RWPE2 (cell line): ENCODE measurements around the gene BOC.

ENCODE experiments used
- ATAC-seq: fragments of 200-7000 bp; cut with Tn5 transposase; 3 replicates; pipeline ENCODE4 v1.9.1; 2021; ENCODE audit warnings: low read depth
- DNase-seq: peaks from one replicate; pipeline ENCODE4 v3.0.0-alpha.2; 2020; ENCODE audit warnings: low spot score
- H3K27ac ChIP-seq: fragments of 450-650 bp; 2 replicates; pipeline ENCODE4 v1.5.1; 2017; ENCODE audit warnings: mild to moderate bottlenecking; ENCODE audit not compliant: poor library complexity, severe bottlenecking
- H3K27me3 ChIP-seq: fragments of 250-450 bp; sonication (Bioruptor Pico); 2 replicates; pipeline ENCODE4 v1.5.1; 2021; ENCODE audit warnings: mild to moderate bottlenecking, moderate library complexity; ENCODE audit not compliant: insufficient read depth, poor library complexity, severe bottlenecking
- H3K36me3 ChIP-seq: fragments of 250-450 bp; sonication (Bioruptor Pico); 2 replicates; pipeline ENCODE4 v1.5.1; 2020; ENCODE audit warnings: low read depth, mild to moderate bottlenecking, moderate library complexity
- H3K4me1 ChIP-seq: fragments of 250-450 bp; sonication (Bioruptor Pico); 2 replicates; pipeline ENCODE4 v1.5.1; 2021; ENCODE audit warnings: mild to moderate bottlenecking, moderate library complexity; ENCODE audit not compliant: insufficient read depth, poor library complexity, severe bottlenecking
- H3K4me3 ChIP-seq: fragments of 250-450 bp; sonication (Bioruptor Pico); 2 replicates; pipeline ENCODE4 v1.5.1; 2021; ENCODE audit warnings: mild to moderate bottlenecking, moderate library complexity; ENCODE audit not compliant: severe bottlenecking
- H3K9me3 ChIP-seq: fragments of 250-450 bp; sonication (Bioruptor Pico); 2 replicates; pipeline ENCODE4 v1.5.1; 2021; ENCODE audit warnings: mild to moderate bottlenecking, moderate library complexity; ENCODE audit not compliant: severe bottlenecking
- TF ChIP-seq, protein P1 (sequence below): fragments of 450-650 bp; IDR thresholded peaks from one replicate; pipeline ENCODE4 v1.5.1; 2017; ENCODE audit warnings: mild to moderate bottlenecking, moderate library complexity; ENCODE audit not compliant: poor library complexity, severe bottlenecking

Gene BOC

DNA sequence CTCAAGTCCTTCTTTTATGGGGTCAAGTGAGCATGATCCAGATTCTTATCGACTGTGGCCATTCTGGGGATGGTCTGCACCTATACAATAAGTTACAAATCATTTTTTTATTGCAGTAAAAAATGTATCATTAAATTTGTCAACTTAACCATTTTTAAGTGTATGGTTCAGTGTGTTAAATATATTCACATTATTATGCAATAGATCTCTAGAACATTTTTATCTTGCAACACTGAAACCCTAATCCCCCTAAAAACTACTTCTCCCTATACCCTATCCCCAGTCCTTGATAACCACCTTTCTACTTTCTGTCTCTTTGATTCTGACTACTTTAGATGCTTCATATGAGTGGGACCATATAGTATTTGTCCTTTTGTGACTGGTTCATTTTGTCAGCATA lies 10.4 kb upstream of the BOC start:
- Histone ChIP-seq H3K4me1 (no peaks in the 10 kb centered on the region), H3K4me3 (no peak overlapping the region), H3K36me3 (no peaks in the 10 kb centered on the region), H3K9me3 (peaks cover 2% of the 10 kb centered on the region), H3K27me3 (no peaks in the 10 kb centered on the region), H3K27ac (no peak overlapping the region)
- DNase-seq, result no peak
- TF ChIP-seq, protein P1, sequence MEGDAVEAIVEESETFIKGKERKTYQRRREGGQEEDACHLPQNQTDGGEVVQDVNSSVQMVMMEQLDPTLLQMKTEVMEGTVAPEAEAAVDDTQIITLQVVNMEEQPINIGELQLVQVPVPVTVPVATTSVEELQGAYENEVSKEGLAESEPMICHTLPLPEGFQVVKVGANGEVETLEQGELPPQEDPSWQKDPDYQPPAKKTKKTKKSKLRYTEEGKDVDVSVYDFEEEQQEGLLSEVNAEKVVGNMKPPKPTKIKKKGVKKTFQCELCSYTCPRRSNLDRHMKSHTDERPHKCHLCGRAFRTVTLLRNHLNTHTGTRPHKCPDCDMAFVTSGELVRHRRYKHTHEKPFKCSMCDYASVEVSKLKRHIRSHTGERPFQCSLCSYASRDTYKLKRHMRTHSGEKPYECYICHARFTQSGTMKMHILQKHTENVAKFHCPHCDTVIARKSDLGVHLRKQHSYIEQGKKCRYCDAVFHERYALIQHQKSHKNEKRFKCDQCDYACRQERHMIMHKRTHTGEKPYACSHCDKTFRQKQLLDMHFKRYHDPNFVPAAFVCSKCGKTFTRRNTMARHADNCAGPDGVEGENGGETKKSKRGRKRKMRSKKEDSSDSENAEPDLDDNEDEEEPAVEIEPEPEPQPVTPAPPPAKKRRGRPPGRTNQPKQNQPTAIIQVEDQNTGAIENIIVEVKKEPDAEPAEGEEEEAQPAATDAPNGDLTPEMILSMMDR, result no peak
- ATAC-seq, result no peak

GRCh38 chr3:113204371-113204770 lies 7.0 kb upstream of the BOC start:
- ATAC-seq, result no peak
- Histone ChIP-seq H3K27me3 (no peaks in the 10 kb centered on the region), H3K4me3 (no peak overlapping the region), H3K9me3 (no peaks in the 10 kb centered on the region), H3K4me1 (no peaks in the 10 kb centered on the region), H3K36me3 (no peaks in the 10 kb centered on the region), H3K27ac (no peak overlapping the region)
- TF ChIP-seq, protein P1, result no peak
- DNase-seq, result no peak

DNA sequence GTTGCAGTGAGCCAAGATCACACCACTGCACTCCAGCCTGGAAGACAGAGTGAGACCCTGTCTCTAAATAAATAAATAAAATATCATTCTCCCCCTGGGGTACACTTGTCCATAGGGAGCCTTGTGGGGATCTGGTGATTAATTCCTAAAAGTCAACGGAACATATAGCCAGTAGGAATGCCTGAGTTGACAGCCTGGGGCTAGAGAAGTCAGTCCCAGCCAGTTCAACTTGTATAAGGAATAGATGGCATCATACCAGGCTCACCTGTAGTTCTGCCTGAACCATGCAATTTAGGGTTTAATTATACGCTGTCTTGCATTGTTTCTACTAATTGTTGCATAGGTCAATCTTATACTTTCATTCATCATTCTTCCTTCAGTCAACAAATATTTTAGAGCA lies 5.9 kb upstream of the BOC start:
- no peaks in the 10 kb centered on the region for H3K36me3 ChIP-seq
- no peaks in the 10 kb centered on the region for H3K4me1 ChIP-seq
- no peak overlapping the region for H3K4me3 ChIP-seq
- DNase-seq (no peak), ATAC-seq (0 out of 3 replicates have a peak, but pooled peaks have one; percentile 23)
- TF ChIP-seq, protein P1, result no peak
- no peaks in the 10 kb centered on the region for H3K27me3 ChIP-seq
- no peak overlapping the region for H3K27ac ChIP-seq
- H3K9me3 ChIP-seq, result no peaks in the 10 kb centered on the region

DNA sequence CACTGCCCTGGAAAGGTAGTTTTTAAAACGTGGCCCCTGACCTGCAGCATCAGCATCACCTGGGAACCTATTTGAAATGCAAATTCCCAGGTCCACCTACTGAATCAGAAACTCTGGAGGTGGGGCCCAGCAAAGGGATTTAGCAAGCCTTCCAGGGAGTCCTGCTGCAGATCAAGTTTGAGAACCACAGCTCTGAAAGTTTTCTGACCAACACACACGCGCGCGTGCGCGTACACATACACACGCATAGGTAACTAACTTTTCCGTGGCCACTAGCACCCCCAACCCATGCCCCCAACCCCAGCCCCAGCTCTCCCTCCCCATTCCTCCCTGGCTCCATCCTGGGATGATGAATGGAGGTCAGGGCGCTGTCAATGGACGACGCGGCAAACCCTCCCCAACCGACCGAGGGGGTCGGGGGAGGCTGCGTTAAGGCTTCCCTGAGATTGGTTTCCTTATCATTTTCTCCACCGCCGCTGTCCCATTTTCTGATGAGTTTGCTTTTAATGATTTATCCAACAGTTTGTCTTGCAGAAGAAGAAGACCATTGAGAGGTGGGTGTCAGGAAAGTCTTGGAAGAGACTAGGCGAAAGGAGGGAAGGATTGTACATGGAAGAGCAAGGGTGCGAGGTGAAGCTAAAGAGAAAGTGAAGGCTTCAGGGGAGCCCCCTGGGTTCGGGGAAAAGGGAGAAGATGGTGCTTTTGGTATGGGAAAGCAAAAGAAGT lies 590 bp upstream of the BOC start:
- TF ChIP-seq, protein P1, result no peak
- no peak for DNase-seq
- no peak for ATAC-seq
- Histone ChIP-seq H3K36me3 (no peaks in the 10 kb centered on the region), H3K4me3 (peak overlapping the region; percentile 53), H3K27ac (no peak overlapping the region), H3K27me3 (peaks cover 2% of the 10 kb centered on the region), H3K9me3 (no peaks in the 10 kb centered on the region), H3K4me1 (no peaks in the 10 kb centered on the region)

GRCh38 chr3:113212150-113212843 lies 940 bp downstream of the BOC start:
- ATAC-seq (peak; percentile 29), DNase-seq (no peak)
- peaks cover 2% of the 10 kb centered on the region for H3K27me3 ChIP-seq
- no peaks in the 10 kb centered on the region for H3K4me1 ChIP-seq
- no peak overlapping the region for H3K27ac ChIP-seq
- TF ChIP-seq, protein P1, result no peak
- H3K4me3 ChIP-seq, result peak overlapping the region; percentile 53
- H3K36me3 ChIP-seq, result no peaks in the 10 kb centered on the region
- no peaks in the 10 kb centered on the region for H3K9me3 ChIP-seq
